Measurements from ENCODE around the gene FAM162B. TPM values are rescaled to one million over a fixed set of nuclear protein-coding genes. Genes with fewer than 3 reads are reported as not detected.
"Not testable (repeated sequence)": the region's sequence is repeated elsewhere in the genome, so short reads cannot be mapped to it uniquely, and the experiment has no call there.

Gene FAM162B
- total and polyA plus RNA-seq, 2 experiments from 2014 or later = 0.61 TPM; not detected in 1

DNA sequence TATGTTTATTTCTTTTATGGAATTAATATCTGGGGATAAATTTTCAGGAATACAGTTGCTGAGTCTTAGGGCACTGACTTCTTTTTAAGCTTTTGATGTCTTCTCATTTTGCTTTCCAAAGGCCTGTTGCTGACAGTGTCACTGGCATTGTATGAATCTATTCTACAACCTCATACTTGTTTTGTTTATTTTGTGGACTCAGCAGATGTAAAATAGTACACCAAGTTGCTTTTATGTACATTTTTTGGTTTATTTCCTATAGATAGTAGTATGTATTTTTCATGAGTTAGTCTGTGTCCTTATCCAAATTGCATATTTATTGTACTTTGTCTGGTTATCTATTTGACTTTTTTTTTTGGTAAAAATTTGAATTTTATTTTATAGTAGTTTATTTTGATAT, 35.0 kb downstream of the FAM162B start:
- peaks cover 3% of the 10 kb centered on the region for H3K36me3 ChIP-seq

DNA sequence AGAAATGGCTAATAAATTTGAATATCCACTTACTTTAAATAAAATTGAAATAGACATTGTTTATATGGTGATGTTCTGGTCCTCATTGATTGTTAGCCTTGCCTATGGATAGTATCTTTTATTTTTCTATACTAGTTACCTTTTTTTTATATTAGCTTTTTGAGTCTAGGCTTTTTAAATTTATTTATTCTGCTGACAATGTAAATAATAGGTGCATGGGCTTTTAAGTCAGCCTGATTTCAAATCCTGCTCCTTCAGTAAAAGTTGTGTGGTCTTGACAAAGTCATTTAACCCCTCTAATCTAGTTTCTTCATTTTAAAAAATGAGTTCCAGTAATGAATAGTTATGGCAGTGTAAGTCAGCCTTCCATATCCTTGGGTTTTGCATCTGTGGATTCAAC, 38.6 kb downstream of the FAM162B start:
- DNase-seq (ENCODE audit: low read depth in 1 of 2, low spot score in 1 of 2) = no peak
- Histone ChIP-seq H3K36me3 (peaks cover 17% of the 10 kb centered on the region), H3K9me3 (ENCODE audit: low read depth) (no peaks in the 10 kb centered on the region), H3K4me1 (ENCODE audit: low read depth) (no peaks in the 10 kb centered on the region), H3K27me3 (no peaks in the 10 kb centered on the region), H3K27ac (no peak overlapping the region), H3K4me3 (no peak overlapping the region)
- TF ChIP-seq, protein P1, sequence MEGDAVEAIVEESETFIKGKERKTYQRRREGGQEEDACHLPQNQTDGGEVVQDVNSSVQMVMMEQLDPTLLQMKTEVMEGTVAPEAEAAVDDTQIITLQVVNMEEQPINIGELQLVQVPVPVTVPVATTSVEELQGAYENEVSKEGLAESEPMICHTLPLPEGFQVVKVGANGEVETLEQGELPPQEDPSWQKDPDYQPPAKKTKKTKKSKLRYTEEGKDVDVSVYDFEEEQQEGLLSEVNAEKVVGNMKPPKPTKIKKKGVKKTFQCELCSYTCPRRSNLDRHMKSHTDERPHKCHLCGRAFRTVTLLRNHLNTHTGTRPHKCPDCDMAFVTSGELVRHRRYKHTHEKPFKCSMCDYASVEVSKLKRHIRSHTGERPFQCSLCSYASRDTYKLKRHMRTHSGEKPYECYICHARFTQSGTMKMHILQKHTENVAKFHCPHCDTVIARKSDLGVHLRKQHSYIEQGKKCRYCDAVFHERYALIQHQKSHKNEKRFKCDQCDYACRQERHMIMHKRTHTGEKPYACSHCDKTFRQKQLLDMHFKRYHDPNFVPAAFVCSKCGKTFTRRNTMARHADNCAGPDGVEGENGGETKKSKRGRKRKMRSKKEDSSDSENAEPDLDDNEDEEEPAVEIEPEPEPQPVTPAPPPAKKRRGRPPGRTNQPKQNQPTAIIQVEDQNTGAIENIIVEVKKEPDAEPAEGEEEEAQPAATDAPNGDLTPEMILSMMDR (IDR thresholded peaks at IDR 0.05; ENCODE audit: low read depth, low read length) = no peak

More for the DNA sequence above, 35.0 kb downstream of the FAM162B start:
- TF ChIP-seq, protein P1 (IDR thresholded peaks at IDR 0.05; ENCODE audit: low read depth, low read length) = no peak
- Histone ChIP-seq H3K4me1 (ENCODE audit: low read depth) (no peaks in the 10 kb centered on the region), H3K4me3 (no peak overlapping the region), H3K9me3 (ENCODE audit: low read depth) (no peaks in the 10 kb centered on the region), H3K27ac (no peak overlapping the region), H3K27me3 (no peaks in the 10 kb centered on the region)
- no peak for DNase-seq (ENCODE audit: low read depth in 1 of 2, low spot score in 1 of 2)

DNA sequence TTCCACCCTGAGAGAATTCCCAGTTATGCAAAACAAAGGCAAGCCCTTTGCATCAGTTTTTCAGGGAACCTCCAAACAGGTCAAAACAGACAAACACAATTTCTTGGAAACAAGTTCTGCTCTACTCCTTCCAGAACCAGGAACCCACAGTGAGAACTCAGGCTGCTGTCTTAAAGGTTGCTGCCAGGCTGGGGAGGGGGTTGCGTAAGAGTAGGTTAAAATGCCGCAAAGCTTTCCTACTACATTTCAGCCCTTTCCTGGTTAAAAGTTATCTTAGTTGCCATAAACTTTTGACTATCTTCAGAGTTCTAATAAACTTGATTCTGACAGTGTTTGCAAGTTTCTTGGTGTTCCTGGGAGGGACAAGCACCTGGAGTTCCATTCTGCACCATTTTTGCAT, 50.8 kb downstream of the FAM162B start:
- H3K27ac ChIP-seq = no peak overlapping the region
- H3K4me3 ChIP-seq = no peak overlapping the region
- H3K36me3 ChIP-seq = peaks cover 17% of the 10 kb centered on the region
- no peaks in the 10 kb centered on the region for H3K27me3 ChIP-seq
- DNase-seq (ENCODE audit: low read depth in 1 of 2, low spot score in 1 of 2) = peak in 1 of 2 donors; percentile 20
- H3K9me3 ChIP-seq (ENCODE audit: low read depth) = no peaks in the 10 kb centered on the region
- TF ChIP-seq, protein P1 (IDR thresholded peaks at IDR 0.05; ENCODE audit: low read depth, low read length) = no peak
- H3K4me1 ChIP-seq (ENCODE audit: low read depth) = no peaks in the 10 kb centered on the region

DNA sequence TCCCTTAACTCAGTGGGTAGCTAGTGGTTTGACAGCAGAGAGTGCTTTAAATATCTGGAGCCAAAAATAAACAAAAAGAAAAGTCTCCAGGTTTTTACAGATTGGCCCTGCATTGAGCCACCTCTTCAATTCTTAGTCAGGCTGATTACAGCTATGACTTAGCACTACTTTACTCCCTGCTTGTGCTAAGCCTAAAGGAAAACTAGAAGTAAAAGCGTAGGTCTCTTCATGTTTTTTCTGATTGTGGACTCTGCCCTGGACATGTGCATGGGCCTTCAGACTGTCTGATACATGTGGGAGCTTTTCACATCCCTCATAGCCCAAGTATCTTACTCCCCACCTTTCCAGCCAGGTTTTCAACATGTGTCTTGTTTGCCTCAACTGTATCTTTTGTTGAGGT, 51.2 kb downstream of the FAM162B start:
- no peaks in the 10 kb centered on the region for H3K4me1 ChIP-seq (ENCODE audit: low read depth)
- no peaks in the 10 kb centered on the region for H3K9me3 ChIP-seq (ENCODE audit: low read depth)
- TF ChIP-seq, protein P1 (IDR thresholded peaks at IDR 0.05; ENCODE audit: low read depth, low read length) = no peak
- H3K27me3 ChIP-seq = no peaks in the 10 kb centered on the region
- peaks cover 17% of the 10 kb centered on the region for H3K36me3 ChIP-seq
- no peak overlapping the region for H3K27ac ChIP-seq
- H3K4me3 ChIP-seq = no peak overlapping the region
- no peak for DNase-seq (ENCODE audit: low read depth in 1 of 2, low spot score in 1 of 2)

DNA sequence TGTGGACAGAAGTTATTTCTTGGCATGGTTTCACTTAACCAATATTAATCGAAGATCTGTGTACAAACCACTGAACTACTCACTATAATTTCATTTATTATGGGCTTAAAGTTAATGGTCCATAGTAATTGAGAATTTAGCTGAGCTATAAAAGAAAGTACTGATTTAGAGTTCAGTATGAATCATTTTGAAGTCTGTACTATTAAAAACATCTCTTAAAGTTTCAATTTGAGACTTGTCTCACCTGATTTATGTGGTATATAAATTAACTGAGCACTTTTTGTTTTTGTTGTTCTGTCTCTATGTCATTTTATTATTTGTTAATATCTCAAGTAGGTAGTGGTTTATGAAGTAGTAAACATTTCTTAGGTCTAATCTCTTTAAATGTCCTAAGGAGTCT, 59.6 kb downstream of the FAM162B start:
- TF ChIP-seq, protein P1 (IDR thresholded peaks at IDR 0.05; ENCODE audit: low read depth, low read length) = no peak
- Histone ChIP-seq H3K9me3 (ENCODE audit: low read depth) (no peaks in the 10 kb centered on the region), H3K4me1 (ENCODE audit: low read depth) (peaks cover 2% of the 10 kb centered on the region), H3K4me3 (no peak overlapping the region), H3K36me3 (peaks cover 30% of the 10 kb centered on the region), H3K27ac (no peak overlapping the region), H3K27me3 (no peaks in the 10 kb centered on the region)
- no peak for DNase-seq (ENCODE audit: low read depth in 1 of 2, low spot score in 1 of 2)

DNA sequence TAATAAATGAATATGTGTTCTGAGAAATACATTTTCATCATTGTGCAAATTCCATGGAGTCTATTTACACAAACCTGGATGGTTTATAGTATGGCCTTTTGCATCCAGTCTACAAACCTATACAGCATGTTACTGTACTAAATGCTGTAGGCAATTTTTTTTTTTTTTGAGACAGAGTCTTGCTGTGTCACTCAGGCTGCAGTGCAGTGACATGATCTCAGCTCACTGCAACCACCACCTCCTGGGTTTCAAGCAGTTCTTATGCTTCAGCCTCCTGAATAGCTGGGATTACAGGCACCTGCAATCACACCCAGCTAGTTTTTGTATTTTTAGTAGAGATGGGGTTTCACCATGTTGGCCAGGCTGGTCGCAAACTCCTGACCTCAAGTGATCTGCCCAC, 61.6 kb downstream of the FAM162B start:
- not testable (repeated sequence) for H3K4me3 ChIP-seq, H3K27me3 ChIP-seq
- H3K36me3 ChIP-seq = peaks cover 30% of the 10 kb centered on the region

More for the DNA sequence above, 61.6 kb downstream of the FAM162B start:
- H3K27ac ChIP-seq; H3K4me1 ChIP-seq (ENCODE audit: low read depth); DNase-seq (ENCODE audit: low read depth in 1 of 2, low spot score in 1 of 2); H3K9me3 ChIP-seq (ENCODE audit: low read depth): not testable (repeated sequence)

Other genes with a start within 250 kb of the FAM162B start
- gene TRAPPC3L, start 220.0 kb downstream of the FAM162B start, total RNA-seq = not detected in 2 replicates
- gene TRAPPC3L, start 220.0 kb downstream of the FAM162B start, polyA plus RNA-seq = not detected in 2 replicates
- gene CALHM4, start 212.0 kb downstream of the FAM162B start, total RNA-seq = not detected in 2 replicates
- not detected in 2 replicates for gene CALHM4, start 212.0 kb downstream of the FAM162B start, polyA plus RNA-seq
- gene RWDD1, start 194.2 kb downstream of the FAM162B start, total RNA-seq = 34.1 and 37.2 TPM in 2 replicates
- 70.0 and 70.7 TPM in 2 replicates for gene RWDD1, start 194.2 kb downstream of the FAM162B start, polyA plus RNA-seq
- gene RSPH4A, start 149.2 kb downstream of the FAM162B start, total RNA-seq = 0.21 and 0.56 TPM in 2 replicates
- gene RSPH4A, start 149.2 kb downstream of the FAM162B start, polyA plus RNA-seq = 0.26 and 0.81 TPM in 2 replicates
- 4.1 and 5.1 TPM in 2 replicates for gene ZUP1, start 97.0 kb downstream of the FAM162B start, total RNA-seq
- 7.0 and 9.4 TPM in 2 replicates for gene ZUP1, start 97.0 kb downstream of the FAM162B start, polyA plus RNA-seq
- 13.4 and 15.4 TPM in 2 replicates for gene KPNA5, start 84.5 kb downstream of the FAM162B start, total RNA-seq
- gene KPNA5, start 84.5 kb downstream of the FAM162B start, polyA plus RNA-seq = 9.0 and 11.9 TPM in 2 replicates
- gene GPRC6A, start 63.4 kb upstream of the FAM162B start, total RNA-seq = not detected in 2 replicates
- gene GPRC6A, start 63.4 kb upstream of the FAM162B start, polyA plus RNA-seq = 0.10 TPM in 1 of 2 replicates, not detected in the other
- not detected in 2 replicates for gene RFX6, start 111.5 kb upstream of the FAM162B start, total RNA-seq
- gene RFX6, start 111.5 kb upstream of the FAM162B start, polyA plus RNA-seq = not detected in 2 replicates